Activated T-cell treated with anti-CD3 and anti-CD28 coated beads, Interleukin-2, amount 50 U/mL, for 24 hours (primary cell): ENCODE data around the gene FAM217A.
"Not testable (repeated sequence)": the region's sequence is repeated elsewhere in the genome, so short reads cannot be mapped to it uniquely, and the experiment has no call there.

Experiments used
- DNase-seq: peaks from one replicate; pipeline ENCODE4 v3.0.0-alpha.2; 2020
- H3K27ac Mint-ChIP-seq: 2 replicates; pipeline ENCODE4 v1.8.0; 2020; ENCODE audit warnings: mild to moderate bottlenecking, mixed read lengths
- H3K27me3 Mint-ChIP-seq: 2 replicates; pipeline ENCODE4 v1.8.0; 2020; ENCODE audit warnings: mixed read lengths
- H3K36me3 Mint-ChIP-seq: 2 replicates; pipeline ENCODE4 v1.8.0; 2020; ENCODE audit warnings: low read depth, mixed read lengths
- H3K4me1 Mint-ChIP-seq: 2 replicates; pipeline ENCODE4 v1.8.0; 2020; ENCODE audit warnings: low read depth, mixed read lengths
- H3K4me3 Mint-ChIP-seq: 2 replicates; pipeline ENCODE4 v1.8.0; 2020; ENCODE audit warnings: mild to moderate bottlenecking, moderate library complexity, mixed read lengths
- H3K9me3 Mint-ChIP-seq: 2 replicates; pipeline ENCODE4 v1.8.0; 2020; ENCODE audit warnings: mixed read lengths

FAM217A gene

DNA sequence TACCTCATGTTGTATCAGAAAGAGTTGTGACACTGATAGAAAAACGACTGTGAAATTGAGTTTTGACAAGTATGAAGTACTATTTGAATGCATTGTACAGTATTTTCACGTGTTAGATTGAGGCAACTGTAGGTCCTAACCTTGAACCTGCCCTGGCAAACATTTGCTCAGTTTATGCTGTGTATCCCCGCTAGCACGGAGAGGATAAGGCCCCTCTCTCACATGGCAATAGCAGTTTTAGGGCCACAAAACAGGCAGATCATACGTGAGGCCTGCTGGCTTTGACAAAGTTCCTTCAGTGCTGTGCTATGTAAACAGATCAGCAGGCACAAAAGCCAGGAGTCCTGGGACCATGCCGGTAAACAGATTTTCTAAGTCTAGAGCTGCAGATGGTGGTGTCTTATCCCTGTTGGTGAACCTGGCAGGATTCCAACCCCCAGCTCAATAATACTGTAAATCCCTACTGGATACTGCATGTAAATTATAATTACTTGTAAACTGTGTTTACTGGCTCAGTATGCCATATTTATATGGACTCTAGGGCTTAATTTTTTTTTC, 23.8 kb upstream of the FAM217A start:
- Mint-ChIP-seq H3K4me1 (no peaks in the 10 kb centered on the region), H3K9me3 (no peaks in the 10 kb centered on the region), H3K36me3 (no peaks in the 10 kb centered on the region), H3K4me3 (no peak overlapping the region), H3K27me3 (no peaks in the 10 kb centered on the region), H3K27ac (no peak overlapping the region)
- DNase-seq = no peak

- no peaks in the 10 kb centered on the region for H3K9me3 Mint-ChIP-seq
- no peaks in the 10 kb centered on the region for H3K27me3 Mint-ChIP-seq
- H3K27ac Mint-ChIP-seq = no peak overlapping the region
- DNase-seq = no peak
- no peak overlapping the region for H3K4me3 Mint-ChIP-seq
- no peaks in the 10 kb centered on the region for H3K36me3 Mint-ChIP-seq
- no peaks in the 10 kb centered on the region for H3K4me1 Mint-ChIP-seq
Measured at GRCh38 chr6:4101298-4101697, 22.4 kb upstream of the FAM217A start.

DNA sequence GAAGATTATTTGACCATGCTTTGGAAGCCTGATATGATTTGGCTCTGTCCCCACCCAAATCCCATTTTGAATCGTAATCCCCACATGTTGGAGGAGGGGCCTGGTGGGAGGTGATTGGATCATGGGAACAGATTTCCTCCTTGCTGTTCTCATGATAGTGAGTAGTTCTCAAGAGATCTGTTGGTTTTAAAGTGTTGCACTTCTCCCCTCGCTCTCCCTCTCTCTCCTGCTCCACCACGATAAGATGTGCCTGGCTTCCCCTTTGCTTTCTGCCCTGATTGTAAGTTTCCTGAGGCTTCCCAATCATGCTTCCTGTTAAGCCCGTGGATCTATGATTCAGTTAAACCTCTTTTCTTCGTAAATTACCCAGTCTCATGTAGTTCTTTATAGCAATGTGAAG, 21.7 kb upstream of the FAM217A start:
- Mint-ChIP-seq H3K36me3 (no peaks in the 10 kb centered on the region), H3K9me3 (no peaks in the 10 kb centered on the region), H3K4me1 (no peaks in the 10 kb centered on the region), H3K27me3 (no peaks in the 10 kb centered on the region), H3K27ac (no peak overlapping the region), H3K4me3 (no peak overlapping the region)
- DNase-seq = no peak

DNA sequence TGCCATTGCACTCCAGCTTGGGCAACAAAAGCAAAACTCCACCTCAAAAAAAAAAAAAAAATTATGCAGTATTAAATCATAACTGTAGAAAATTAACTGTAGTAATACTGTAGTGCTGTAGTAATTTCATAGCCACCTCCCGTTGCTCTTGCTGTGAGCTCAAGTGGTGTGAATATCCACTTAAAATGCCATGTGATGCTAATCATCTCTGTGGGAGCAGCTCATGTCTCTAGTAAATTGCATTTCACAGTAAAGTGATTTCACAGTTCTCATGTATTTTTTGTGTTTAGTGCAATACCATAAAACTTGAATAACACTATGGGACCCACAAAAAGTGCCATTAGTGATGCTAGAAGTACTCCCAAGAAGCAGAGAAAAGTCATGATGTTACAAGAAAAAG, 14.4 kb upstream of the FAM217A start:
- H3K9me3 Mint-ChIP-seq = no peaks in the 10 kb centered on the region
- no peaks in the 10 kb centered on the region for H3K4me1 Mint-ChIP-seq
- H3K27me3 Mint-ChIP-seq = no peaks in the 10 kb centered on the region
- no peak overlapping the region for H3K27ac Mint-ChIP-seq
- DNase-seq = no peak
- no peak overlapping the region for H3K4me3 Mint-ChIP-seq
- H3K36me3 Mint-ChIP-seq = no peaks in the 10 kb centered on the region

DNA sequence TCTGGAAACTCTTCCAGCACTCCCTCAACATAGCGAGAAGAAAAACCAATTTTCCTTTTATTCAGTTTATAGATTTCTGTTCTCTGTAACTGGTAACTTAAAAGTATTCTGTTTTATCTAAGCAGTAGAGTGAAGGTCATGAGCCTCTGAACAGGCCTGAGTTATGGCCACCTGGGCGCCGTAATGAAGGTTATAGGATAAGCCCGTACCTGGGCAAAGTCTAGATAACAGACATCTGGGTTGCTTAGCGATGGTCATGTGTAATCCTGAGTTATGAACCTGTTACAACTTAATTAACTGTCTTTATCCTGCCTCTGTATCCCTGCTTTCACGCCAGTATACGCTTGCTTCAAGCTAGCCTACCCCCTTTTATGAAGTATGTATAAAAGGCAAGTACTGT, 13.0 kb upstream of the FAM217A start:
- no peak overlapping the region for H3K4me3 Mint-ChIP-seq
- H3K4me1 Mint-ChIP-seq = no peaks in the 10 kb centered on the region
- H3K36me3 Mint-ChIP-seq = no peaks in the 10 kb centered on the region
- H3K9me3 Mint-ChIP-seq = no peaks in the 10 kb centered on the region
- H3K27me3 Mint-ChIP-seq = no peaks in the 10 kb centered on the region
- no peak overlapping the region for H3K27ac Mint-ChIP-seq
- DNase-seq = no peak

GRCh38 chr6:4090043-4090442, 11.1 kb upstream of the FAM217A start:
- H3K36me3 Mint-ChIP-seq, H3K4me1 Mint-ChIP-seq, H3K27ac Mint-ChIP-seq, DNase-seq, H3K4me3 Mint-ChIP-seq, H3K27me3 Mint-ChIP-seq, H3K9me3 Mint-ChIP-seq: not testable (repeated sequence)

GRCh38 chr6:4088704-4089103, 9.8 kb upstream of the FAM217A start:
- no peaks in the 10 kb centered on the region for H3K36me3 Mint-ChIP-seq

DNA sequence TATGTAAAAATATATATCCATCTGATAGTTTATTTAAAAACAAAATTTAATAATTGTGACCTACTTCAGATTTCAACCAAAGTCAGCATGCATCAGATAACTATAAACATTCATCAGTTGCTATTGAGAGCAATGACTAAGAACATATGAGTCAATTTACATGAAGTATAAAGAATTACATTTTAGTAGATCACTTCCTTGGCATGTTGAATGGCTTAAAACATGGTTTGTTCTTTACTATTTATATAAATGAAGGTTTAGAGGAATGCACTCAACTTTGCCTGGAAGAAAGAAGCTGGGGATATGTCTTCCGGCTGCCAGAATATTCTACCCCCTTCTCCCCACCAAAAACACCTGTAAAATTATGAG, 6.4 kb upstream of the FAM217A start:
- no peak overlapping the region for H3K27ac Mint-ChIP-seq
- no peaks in the 10 kb centered on the region for H3K36me3 Mint-ChIP-seq
- no peak overlapping the region for H3K4me3 Mint-ChIP-seq
- H3K4me1 Mint-ChIP-seq = no peaks in the 10 kb centered on the region
- H3K9me3 Mint-ChIP-seq = no peaks in the 10 kb centered on the region
- H3K27me3 Mint-ChIP-seq = no peaks in the 10 kb centered on the region
- DNase-seq = no peak

More at GRCh38 chr6:4088704-4089103, 9.8 kb upstream of the FAM217A start:
- no peaks in the 10 kb centered on the region for H3K27me3 Mint-ChIP-seq
- H3K4me3 Mint-ChIP-seq = no peak overlapping the region
- no peaks in the 10 kb centered on the region for H3K4me1 Mint-ChIP-seq
- no peaks in the 10 kb centered on the region for H3K9me3 Mint-ChIP-seq
- no peak for DNase-seq
- H3K27ac Mint-ChIP-seq = no peak overlapping the region

DNA sequence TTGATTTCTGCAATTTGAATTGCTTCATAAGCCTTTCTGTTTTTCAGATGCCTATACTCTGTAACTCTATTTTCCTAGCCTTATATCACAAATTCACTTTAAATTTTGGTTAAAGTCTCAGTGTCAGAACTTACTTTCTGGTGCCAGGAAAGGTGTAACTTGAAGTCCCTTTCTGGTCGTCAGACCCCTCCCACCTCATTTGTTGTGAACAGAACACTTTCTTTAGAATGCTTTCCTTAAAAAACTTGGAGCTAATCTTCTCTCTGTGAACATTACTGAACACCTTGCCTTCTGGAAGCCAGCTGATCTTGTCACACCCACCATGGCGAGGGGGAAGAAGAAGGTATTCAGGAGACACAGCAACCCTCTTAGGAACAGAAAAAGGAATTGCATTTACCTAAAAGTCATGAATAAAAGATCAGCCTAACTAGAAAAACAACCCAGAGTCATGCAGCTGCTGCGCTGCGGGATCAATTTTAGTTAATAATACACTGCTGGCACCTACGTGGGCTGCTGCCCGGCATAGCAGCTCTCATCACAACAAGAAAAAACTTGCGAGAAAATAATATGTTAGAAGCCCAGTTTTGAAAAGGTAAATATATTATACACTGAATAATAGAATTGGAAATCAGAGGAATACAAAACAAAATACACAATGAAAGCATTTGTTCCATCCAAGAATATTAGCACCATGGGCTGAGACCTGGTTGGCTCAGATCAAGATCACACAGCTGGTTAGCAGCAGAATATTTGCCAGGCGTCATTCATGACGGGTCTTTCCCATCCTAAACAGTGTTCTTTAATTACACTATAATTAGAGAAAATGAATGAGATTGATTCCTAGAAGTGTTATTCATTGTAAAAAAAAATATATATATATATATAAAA, 5.8 kb upstream of the FAM217A start:
- Mint-ChIP-seq H3K27me3 (peaks cover 1% of the 10 kb centered on the region), H3K36me3 (no peaks in the 10 kb centered on the region), H3K4me1 (no peaks in the 10 kb centered on the region), H3K27ac (no peak overlapping the region), H3K4me3 (no peak overlapping the region), H3K9me3 (no peaks in the 10 kb centered on the region)
- DNase-seq = no peak

- Mint-ChIP-seq H3K4me1 (no peaks in the 10 kb centered on the region), H3K9me3 (no peaks in the 10 kb centered on the region), H3K27ac (no peak overlapping the region), H3K36me3 (no peaks in the 10 kb centered on the region), H3K4me3 (no peak overlapping the region), H3K27me3 (peaks cover 21% of the 10 kb centered on the region)
- no peak for DNase-seq
Measured at GRCh38 chr6:4074478-4075235, 4.3 kb downstream of the FAM217A start.

DNA sequence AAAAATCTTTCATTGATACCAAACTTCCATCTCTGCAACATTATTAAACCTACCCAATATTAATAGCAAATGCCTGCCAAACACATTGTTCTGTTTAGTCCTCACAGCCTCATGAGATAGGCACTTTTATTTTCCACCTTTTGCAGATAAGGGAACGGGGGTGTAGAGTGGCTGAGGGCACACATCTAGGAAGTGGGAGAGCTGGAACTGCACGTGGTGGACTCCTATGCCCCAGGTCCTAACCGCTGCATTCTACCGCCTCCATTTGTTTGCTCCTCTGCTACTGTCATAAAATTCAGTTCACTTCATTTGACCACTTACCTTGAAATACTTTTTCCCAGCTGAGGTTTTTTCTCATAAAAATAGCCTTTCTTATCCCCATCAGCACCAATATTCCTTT, 7.6 kb downstream of the FAM217A start:
- Mint-ChIP-seq H3K4me3 (no peak overlapping the region), H3K9me3 (no peaks in the 10 kb centered on the region), H3K27me3 (peaks cover 2% of the 10 kb centered on the region), H3K4me1 (no peaks in the 10 kb centered on the region), H3K27ac (no peak overlapping the region), H3K36me3 (no peaks in the 10 kb centered on the region)
- no peak for DNase-seq

GRCh38 chr6:4069199-4069598, 9.7 kb downstream of the FAM217A start:
- no peaks in the 10 kb centered on the region for H3K9me3 Mint-ChIP-seq
- H3K27me3 Mint-ChIP-seq = no peaks in the 10 kb centered on the region
- no peaks in the 10 kb centered on the region for H3K4me1 Mint-ChIP-seq
- H3K36me3 Mint-ChIP-seq = peaks cover 21% of the 10 kb centered on the region
- no peak for DNase-seq
- H3K27ac Mint-ChIP-seq = no peak overlapping the region
- H3K4me3 Mint-ChIP-seq = no peak overlapping the region

DNA sequence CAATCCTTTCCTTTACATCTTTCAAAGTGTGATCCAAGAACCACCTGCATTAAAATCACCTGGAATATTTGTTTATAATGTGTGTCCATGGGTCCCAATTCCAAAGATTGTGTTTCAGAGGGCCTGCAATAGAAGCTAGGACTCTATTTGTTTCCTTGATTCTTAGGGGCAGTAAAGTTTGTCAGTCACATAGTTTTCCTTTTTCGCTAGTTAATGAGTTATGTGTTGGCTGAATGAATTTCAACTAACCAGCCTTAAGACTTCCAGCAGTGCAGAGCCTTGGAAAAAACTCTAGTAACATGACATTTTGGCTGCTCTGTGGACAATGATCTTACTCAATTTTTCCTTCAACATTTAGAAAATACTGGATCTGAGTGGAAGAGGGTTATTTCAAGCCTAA, 11.3 kb downstream of the FAM217A start:
- peaks cover 36% of the 10 kb centered on the region for H3K36me3 Mint-ChIP-seq
- H3K27me3 Mint-ChIP-seq = no peaks in the 10 kb centered on the region
- no peaks in the 10 kb centered on the region for H3K9me3 Mint-ChIP-seq
- H3K4me1 Mint-ChIP-seq = peaks cover 3% of the 10 kb centered on the region
- no peak overlapping the region for H3K4me3 Mint-ChIP-seq
- H3K27ac Mint-ChIP-seq = no peak overlapping the region
- DNase-seq = no peak

DNA sequence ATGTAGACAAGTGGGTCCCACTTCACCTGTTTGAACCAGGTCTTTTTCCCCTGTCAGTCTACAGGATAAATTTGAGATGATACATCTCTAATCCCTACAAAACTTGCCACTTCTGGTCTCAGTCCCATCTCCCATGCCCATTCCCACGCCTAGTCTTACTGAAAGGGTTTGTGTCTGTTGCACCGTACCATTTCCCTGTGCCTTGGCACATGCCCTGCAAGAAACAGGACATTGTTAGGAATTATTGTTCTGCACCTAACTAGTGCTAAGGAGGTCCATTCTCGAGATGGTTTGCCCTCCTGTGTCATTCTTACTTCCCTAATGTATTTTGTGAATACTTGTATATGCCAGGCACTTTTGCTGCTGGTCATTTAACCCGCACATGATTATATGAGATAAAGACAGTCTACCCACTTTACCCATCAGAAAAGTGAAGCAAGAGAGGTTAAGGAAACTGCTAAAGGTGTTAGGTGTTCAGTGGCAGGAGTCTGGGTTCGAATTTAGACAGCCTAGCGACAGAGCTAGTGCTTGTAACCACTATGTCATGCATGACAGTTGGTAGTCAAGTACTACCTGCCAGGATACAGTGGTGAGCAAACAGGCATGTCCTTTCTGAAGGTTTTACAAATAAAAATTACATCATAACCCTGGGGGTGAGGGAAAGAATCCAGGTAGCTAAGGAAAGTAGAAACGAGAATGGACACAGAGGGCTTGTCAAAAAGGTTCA, 12.7 kb downstream of the FAM217A start:
- Mint-ChIP-seq H3K27me3 (no peaks in the 10 kb centered on the region), H3K4me1 (peaks cover 3% of the 10 kb centered on the region), H3K9me3 (no peaks in the 10 kb centered on the region), H3K4me3 (no peak overlapping the region), H3K27ac (no peak overlapping the region), H3K36me3 (peaks cover 51% of the 10 kb centered on the region)
- no peak for DNase-seq
